C4-2B (cell line): ENCODE data around the gene ACSS3.
A peak's percentile ranks its signal among the peaks of the same experiment; 100 is the strongest.

ENCODE experiments used
- H3K27ac ChIP-seq: fragments of 450-650 bp; 2 replicates; pipeline ENCODE4 v1.5.1; 2017
- CTCF ChIP-seq: fragments of 450-650 bp; conservative IDR thresholded peaks from 2 replicates; pipeline ENCODE4 v1.5.1; 2017; ENCODE audit warnings: mild to moderate bottlenecking
- ZFX ChIP-seq: fragments of 450-650 bp; IDR thresholded peaks from 2 replicates; pipeline ENCODE4 v1.6.1; 2017

Gene ACSS3

GRCh38 chr12:81224626-81225025 lies 146.7 kb downstream of the ACSS3 start:
- no peak for TF ChIP-seq ZFX
- no peak for TF ChIP-seq CTCF
- H3K27ac ChIP-seq = no peak overlapping the region

- no peak overlapping the region for H3K27ac ChIP-seq
- TF ChIP-seq CTCF (no peak), ZFX (no peak)
These were observed 151.9 kb downstream of the ACSS3 start for GRCh38 chr12:81229759-81230158.

GRCh38 chr12:81231574-81232368 lies 153.9 kb downstream of the ACSS3 start:
- no peak overlapping the region for H3K27ac ChIP-seq
- TF ChIP-seq CTCF = no peak
- TF ChIP-seq ZFX = no peak

GRCh38 chr12:81245458-81245857 lies 167.6 kb downstream of the ACSS3 start:
- TF ChIP-seq CTCF (no peak), ZFX (no peak)
- H3K27ac ChIP-seq = peak overlapping the region; percentile 87

GRCh38 chr12:81245907-81246570 lies 168.2 kb downstream of the ACSS3 start:
- TF ChIP-seq CTCF (no peak), ZFX (no peak)
- H3K27ac ChIP-seq = peak overlapping the region; percentile 87

GRCh38 chr12:81249976-81250375 lies 172.1 kb downstream of the ACSS3 start:
- no peak for TF ChIP-seq ZFX
- no peak for TF ChIP-seq CTCF
- H3K27ac ChIP-seq = no peak overlapping the region

- H3K27ac ChIP-seq = no peak overlapping the region
- TF ChIP-seq ZFX = no peak
- TF ChIP-seq CTCF = no peak
These were observed 174.3 kb downstream of the ACSS3 start for GRCh38 chr12:81252228-81252627.
